Nephron progenitor cell (in vitro differentiated cells): ENCODE data around the gene STK35.

Source experiments
- DNase-seq: peaks from one replicate; pipeline ENCODE4 v3.0.0; 2021
- H3K27ac Mint-ChIP-seq: 2 replicates; pipeline ENCODE4 v1.8.0; 2021; ENCODE audit warnings: mild to moderate bottlenecking, moderate library complexity, mixed read lengths
- H3K27me3 Mint-ChIP-seq: 2 replicates; pipeline ENCODE4 v1.8.0; 2021; ENCODE audit warnings: mild to moderate bottlenecking, low read depth, mixed read lengths; ENCODE audit not compliant: poor library complexity
- H3K36me3 Mint-ChIP-seq: 2 replicates; pipeline ENCODE4 v1.8.0; 2021; ENCODE audit warnings: low read depth, mixed read lengths
- H3K4me1 Mint-ChIP-seq: 2 replicates; pipeline ENCODE4 v1.8.0; 2021; ENCODE audit warnings: mixed read lengths
- H3K4me3 Mint-ChIP-seq: 2 replicates; pipeline ENCODE4 v1.8.0; 2021; ENCODE audit warnings: mild to moderate bottlenecking, moderate library complexity, mixed read lengths
- H3K9me3 Mint-ChIP-seq: 2 replicates; pipeline ENCODE4 v1.8.0; 2021; ENCODE audit warnings: mild to moderate bottlenecking, moderate library complexity, mixed read lengths
- CTCF ChIP-seq: fragments of 200-600 bp; sonication (generic); IDR thresholded peaks from 2 replicates; pipeline ENCODE4 v1.5.0; 2021; ENCODE audit warnings: antibody characterized with exemption

STK35 gene

GRCh38 chr20:2101057-2101864 lies at the start of gene STK35:
Gene STK35, plus strand, starts transcription at chr20:2101827. Its CDS starts 55 bp downstream, at chr20:2101882.
- Mint-ChIP-seq H3K27ac (peak within 1 kb of the TSS; percentile 100), H3K36me3 (peaks cover 12% of the 10 kb centered on the region), H3K4me1 (peaks cover 43% of the 10 kb centered on the region), H3K9me3 (no peaks in the 10 kb centered on the region), H3K4me3 (peak within 1 kb of the TSS; percentile 90), H3K27me3 (no peaks in the 10 kb centered on the region)
- no peak for DNase-seq
- no peak for TF ChIP-seq CTCF

GRCh38 chr20:2051946-2052345 lies 49.7 kb upstream of the STK35 start:
- Mint-ChIP-seq H3K9me3 (no peaks in the 10 kb centered on the region), H3K36me3 (no peaks in the 10 kb centered on the region), H3K27ac (no peak overlapping the region), H3K27me3 (peaks cover 26% of the 10 kb centered on the region), H3K4me3 (no peak overlapping the region), H3K4me1 (peaks cover 5% of the 10 kb centered on the region)
- DNase-seq, result no peak
- TF ChIP-seq CTCF, result no peak

GRCh38 chr20:2052741-2053140 lies 48.9 kb upstream of the STK35 start:
- Mint-ChIP-seq H3K36me3 (no peaks in the 10 kb centered on the region), H3K27me3 (peaks cover 26% of the 10 kb centered on the region), H3K9me3 (peaks cover 4% of the 10 kb centered on the region), H3K4me3 (no peak overlapping the region), H3K27ac (no peak overlapping the region), H3K4me1 (peaks cover 5% of the 10 kb centered on the region)
- DNase-seq, result no peak
- TF ChIP-seq CTCF, result no peak

GRCh38 chr20:2053615-2054014 lies 48.0 kb upstream of the STK35 start:
- H3K4me3 Mint-ChIP-seq, result no peak overlapping the region
- H3K27me3 Mint-ChIP-seq, result peaks cover 26% of the 10 kb centered on the region
- no peak for DNase-seq
- no peak overlapping the region for H3K27ac Mint-ChIP-seq
- H3K4me1 Mint-ChIP-seq, result peaks cover 5% of the 10 kb centered on the region
- H3K9me3 Mint-ChIP-seq, result peaks cover 12% of the 10 kb centered on the region
- no peak for TF ChIP-seq CTCF
- H3K36me3 Mint-ChIP-seq, result no peaks in the 10 kb centered on the region

GRCh38 chr20:2054911-2055310 lies 46.7 kb upstream of the STK35 start:
- Mint-ChIP-seq H3K27me3 (peaks cover 26% of the 10 kb centered on the region), H3K36me3 (no peaks in the 10 kb centered on the region), H3K4me1 (peaks cover 5% of the 10 kb centered on the region), H3K4me3 (no peak overlapping the region), H3K9me3 (peaks cover 13% of the 10 kb centered on the region), H3K27ac (no peak overlapping the region)
- no peak for DNase-seq
- no peak for TF ChIP-seq CTCF

- Mint-ChIP-seq H3K9me3 (peaks cover 13% of the 10 kb centered on the region), H3K27ac (no peak overlapping the region), H3K4me1 (no peaks in the 10 kb centered on the region), H3K36me3 (no peaks in the 10 kb centered on the region), H3K4me3 (no peak overlapping the region), H3K27me3 (peaks cover 27% of the 10 kb centered on the region)
- TF ChIP-seq CTCF, result no peak
- no peak for DNase-seq
These were observed 42.2 kb upstream of the STK35 start for GRCh38 chr20:2059411-2059810.
